GM21360 (cell line): Measurements from ENCODE around the gene PPM1F.

ENCODE experiments used
- ATAC-seq: cut with Tn5 transposase; IDR thresholded peaks from one replicate; pipeline ENCODE4 v1.9.1; 2021; ENCODE audit warnings: mild to moderate bottlenecking, moderate library complexity; ENCODE audit not compliant: unreplicated experiment

Gene PPM1F

DNA sequence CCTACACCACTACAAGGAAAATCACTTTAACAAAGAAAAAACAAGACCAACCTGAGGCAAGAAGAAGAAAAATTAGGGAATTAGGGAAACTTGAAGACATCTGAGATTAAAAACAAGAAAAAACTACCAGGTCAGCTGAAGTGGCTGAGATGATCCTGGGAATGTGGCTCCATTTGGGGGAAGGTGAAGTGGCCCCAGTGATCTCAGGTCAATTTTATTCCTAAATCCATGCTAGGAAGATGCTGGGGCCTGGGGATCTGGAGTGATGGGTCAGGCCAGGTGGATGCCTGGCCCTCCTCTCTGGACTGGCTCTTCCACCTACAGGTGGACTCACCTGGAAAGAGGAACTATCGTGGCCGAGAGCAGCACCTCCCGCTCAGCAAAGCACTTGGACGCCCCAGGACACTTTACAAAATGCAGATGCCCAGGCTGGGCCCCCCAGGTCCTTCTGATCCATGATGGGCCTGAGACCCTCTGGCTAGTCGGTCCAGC, 23.3 kb upstream of the PPM1F start:
- no peak for ATAC-seq

GRCh38 chr22:21975273-21975672, 22.6 kb upstream of the PPM1F start:
- ATAC-seq: no peak

DNA sequence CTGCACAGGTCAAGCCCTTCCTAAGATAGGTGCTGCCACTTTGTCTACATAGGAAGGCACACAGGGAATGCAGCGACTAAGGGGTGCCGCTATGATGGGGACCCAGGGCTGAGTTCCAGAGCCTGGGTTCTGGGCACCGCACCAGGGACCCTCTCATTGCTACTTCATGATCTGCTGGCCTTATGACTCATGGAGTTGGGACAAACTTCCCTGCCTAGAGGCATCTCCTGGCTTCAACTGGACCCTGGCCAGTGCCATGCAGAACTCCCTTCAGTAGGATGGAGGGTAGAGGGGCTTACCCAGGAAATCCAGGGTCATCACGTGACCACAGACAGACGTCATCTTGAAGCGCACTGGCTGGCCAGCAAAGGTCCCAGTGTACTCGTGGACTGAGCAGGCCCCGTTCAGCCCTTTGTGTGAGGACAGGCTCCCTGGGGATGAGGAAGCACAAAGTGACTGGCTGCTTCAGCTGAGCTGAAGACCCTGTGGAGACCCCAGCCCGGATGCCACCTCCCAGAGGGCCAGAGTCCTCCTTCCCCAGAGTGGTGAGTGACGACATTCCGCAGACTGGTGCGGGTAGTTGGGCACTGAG, 21.5 kb upstream of the PPM1F start:
- no peak for ATAC-seq

DNA sequence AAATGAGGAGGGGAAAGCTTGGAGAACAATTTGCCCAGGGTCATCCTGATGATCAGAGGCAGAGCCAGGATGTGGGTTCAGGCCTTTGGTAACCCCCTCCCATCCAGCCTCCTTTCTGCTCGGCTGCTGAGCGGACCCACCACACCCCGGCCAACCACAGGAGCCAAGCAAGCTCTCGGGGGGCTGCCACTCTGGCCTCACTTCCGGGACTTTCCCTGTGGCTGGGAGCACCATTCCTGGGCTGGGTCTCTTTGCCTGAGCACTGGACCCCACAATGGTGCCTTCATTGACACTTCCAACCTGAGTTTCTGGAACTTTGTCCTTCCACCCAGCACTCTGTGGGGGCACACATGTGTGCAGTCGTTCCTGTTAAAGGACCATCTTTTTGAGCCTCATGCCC, 20.2 kb upstream of the PPM1F start:
- ATAC-seq: no peak

DNA sequence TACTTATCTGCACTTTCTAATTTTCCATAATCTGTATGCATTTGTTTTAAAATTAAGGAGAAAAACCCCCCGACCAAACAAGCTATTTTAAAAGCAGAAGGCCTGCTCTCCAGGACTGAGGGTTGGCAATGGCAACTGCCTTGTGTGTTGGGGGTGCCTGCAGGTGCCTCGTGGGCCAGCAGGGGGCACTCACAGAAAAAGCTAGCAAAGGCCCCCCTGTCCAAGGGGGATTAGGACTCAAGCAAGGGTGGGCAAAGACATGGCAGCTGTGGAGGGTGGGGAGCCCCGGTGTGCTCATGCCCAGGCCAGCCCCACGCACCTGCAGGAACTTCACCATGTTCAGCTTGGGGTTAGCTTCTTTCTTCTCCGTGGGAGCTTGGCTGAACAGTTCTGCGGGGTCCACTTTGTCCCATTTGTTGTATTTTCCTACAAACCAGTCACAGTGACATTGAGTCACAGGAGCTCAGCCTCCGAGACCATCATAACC, 19.7 kb upstream of the PPM1F start:
- ATAC-seq: no peak

- no peak for ATAC-seq
Measured at GRCh38 chr22:21971858-21972275, 19.2 kb upstream of the PPM1F start.

DNA sequence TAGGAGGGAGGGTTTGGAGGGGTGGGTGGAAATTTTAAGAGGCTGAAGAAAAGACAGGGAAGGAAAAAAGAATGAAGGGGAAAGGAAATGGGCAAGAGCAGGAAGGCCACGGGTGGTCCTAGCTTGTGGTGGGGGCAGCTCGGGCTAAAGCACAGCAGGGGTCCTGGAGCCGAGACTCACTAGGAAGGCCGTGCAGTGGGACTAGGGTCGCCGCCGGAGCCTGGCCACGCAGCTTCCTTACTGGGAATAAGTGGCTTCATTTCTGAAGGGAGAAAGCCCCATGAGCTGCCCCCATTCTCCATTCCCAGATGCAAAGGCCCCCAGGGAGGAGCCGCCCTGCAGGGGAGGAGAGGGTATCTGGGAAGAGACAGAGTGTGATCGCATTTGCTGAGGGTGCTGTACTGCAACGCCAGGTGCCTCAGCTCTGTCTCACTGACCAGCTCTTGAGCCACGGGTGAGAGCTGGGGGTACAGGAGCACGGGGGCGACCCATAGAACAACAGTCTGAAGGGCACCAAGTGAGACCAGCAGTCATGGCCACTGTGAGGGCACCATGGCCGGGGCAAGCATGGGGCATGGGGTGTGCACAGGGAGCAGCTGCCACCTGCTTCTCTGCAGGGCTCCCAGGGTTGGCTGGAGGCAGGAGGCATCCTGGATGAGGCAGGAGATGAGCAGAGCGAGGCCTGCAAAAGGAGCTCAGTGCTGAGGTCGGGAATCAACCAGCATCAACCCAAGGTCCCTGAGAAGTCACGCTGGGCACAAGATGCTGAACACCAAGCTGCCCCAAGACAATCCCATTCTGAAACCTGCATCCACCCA, 18.4 kb upstream of the PPM1F start:
- ATAC-seq: no peak

DNA sequence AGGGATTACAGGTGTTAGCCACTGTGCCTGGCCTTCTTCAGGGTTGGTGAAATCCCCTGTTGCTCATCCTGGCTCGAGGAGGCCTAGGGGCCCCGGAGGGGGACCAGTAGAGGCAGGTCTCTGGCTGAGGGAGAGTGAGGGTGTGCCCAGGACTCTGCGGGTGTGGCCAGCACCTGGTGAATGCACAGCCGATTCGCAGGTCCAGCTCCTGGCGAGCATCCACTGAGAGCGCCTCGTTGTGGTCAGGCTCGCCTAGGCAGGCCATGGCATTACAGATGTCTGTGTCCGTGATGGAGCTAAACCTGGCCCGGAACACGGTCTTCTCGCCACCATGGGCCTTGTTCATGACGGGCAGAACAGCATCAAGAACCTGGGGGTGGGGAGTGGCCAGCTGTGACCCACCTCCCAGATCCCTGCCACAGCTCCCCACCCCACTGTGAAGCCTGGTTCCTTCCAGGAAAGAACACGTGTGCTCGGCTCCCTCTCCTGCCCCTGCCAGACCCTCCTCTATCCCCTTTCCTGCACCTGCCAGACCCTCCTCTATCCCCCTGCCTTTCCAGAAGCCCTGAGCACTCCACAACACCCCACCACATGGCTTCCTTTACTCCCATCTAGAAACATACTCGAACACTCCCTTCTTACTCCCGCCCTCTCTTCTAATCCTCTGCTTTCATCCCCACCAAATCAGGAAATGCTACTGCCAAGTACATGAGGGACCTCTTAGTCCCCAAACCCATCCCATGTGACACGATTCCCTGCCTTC, 17.6 kb upstream of the PPM1F start:
- ATAC-seq: no peak

DNA sequence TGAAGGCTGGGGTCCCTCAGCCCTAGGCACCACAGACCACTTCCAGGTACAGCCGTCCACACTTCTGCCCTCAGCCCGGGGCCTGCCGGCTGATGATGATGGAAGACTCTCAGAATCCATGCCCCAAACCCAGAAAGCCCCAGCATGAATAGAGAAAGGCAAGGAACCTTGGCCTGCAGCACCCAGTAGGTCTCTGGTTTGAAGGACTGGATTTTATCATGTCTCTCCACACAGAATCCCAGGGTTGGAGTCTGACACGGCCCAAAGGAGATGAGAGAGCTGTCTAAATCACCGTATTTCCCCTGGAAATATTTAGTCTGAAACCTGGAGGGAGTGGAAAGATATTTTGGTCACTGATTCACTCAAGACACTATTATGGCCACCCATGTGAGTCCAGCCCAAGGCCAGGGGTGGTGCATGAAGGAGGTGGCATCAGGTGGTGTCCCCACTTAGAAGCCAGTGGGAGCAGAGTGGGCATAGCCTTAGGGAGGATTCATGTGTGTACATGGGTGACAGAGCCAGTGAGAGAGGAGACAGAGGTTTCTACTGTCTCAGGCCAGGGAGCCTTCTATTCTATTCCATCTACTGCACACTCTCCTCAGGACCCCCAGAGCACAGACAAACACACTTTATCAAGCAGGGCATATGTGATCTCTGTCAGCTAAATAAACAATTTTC, 15.9 kb upstream of the PPM1F start:
- ATAC-seq: no peak

- no peak for ATAC-seq
Measured at GRCh38 chr22:21967693-21968271, 15.1 kb upstream of the PPM1F start.

DNA sequence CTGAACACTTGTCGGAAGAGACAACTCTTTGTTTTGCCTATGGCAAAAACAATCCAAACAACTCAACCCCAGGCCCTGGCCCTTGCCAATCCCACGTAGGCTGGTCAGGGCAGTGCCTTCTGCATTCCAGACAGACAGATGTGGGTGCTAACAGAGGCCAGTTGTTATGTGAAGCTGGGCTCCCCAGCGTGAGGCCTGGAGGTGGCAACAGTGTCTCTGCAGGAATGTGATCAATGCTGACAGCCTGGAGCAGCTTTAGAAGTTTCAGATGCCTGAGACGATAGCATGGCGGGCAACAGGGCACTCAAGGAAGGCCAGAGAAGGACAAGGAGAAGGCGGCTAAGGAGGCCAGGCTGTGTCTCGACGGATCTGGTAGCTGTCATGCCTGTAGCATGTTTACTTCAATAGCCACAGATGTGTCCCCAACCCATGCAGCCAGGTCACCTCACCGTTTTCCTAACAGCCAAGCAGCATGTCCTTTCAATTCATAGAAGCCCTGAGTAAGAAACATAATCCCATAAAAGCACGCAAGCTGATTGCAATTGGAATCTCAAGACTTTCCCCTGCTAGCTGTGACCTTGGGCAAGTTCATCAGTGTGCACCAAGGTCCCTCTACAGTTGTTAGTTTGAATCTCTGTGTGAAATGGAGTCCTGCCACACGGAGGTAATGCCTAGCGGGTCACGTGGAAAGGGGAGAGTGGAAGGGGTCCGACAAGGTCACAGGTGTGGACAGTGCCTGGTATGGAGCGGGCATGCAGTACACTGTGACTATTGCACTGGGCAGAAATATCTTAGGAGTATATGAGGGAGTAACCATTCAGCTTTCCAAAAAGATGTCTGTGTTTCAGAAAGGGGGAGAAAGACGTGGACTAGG, 14.2 kb upstream of the PPM1F start:
- no peak for ATAC-seq

GRCh38 chr22:21965762-21966288, 13.2 kb upstream of the PPM1F start:
- no peak for ATAC-seq

DNA sequence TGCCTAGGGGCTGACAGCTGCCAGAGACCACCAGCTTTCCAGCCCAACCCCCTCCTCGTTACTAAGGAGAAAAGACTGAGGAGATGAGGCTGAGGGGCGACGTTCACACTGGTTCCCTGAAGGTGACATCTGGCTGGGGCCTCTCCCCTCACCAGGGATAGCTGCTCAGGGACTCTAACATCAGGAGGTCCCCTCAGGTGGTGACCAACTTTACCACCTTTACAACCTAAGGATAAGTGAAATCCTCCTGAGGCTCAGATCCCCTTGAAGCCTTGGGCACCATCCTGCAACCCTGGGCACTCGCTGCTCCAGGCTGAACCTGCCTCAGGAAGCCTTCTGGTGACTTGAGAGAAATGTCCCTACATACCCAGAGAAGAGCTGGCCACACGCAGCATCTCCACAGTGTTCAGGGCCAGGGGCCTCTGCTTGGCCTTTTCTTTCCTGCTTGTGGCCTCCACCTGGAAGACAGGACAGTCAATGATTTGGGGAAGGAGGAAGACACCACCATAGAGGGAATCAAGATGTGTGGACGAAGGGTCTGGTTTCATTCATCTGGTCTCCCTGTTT, 12.4 kb upstream of the PPM1F start:
- no peak for ATAC-seq

GRCh38 chr22:21964234-21964633, 11.6 kb upstream of the PPM1F start:
- no peak for ATAC-seq

GRCh38 chr22:21963790-21964211, 11.2 kb upstream of the PPM1F start:
- ATAC-seq: no peak

GRCh38 chr22:21963286-21963685, 10.6 kb upstream of the PPM1F start:
- ATAC-seq: no peak

GRCh38 chr22:21962655-21962949, 10.0 kb upstream of the PPM1F start:
- no peak for ATAC-seq

- ATAC-seq: no peak
Measured at GRCh38 chr22:21961886-21962654, 9.4 kb upstream of the PPM1F start.
